Fibroblast of the aortic adventitia (primary cell): Measurements from ENCODE around the gene SLC4A1. TPM values are rescaled to one million over a fixed set of nuclear protein-coding genes. Genes with fewer than 3 reads are reported as not detected.

Experiments used
- DNase-seq: peaks from one replicate; pipeline ENCODE4 v3.0.0-alpha.2; 2010; ENCODE audit warnings: low read depth
- H3K4me3 ChIP-seq: 2 replicates; pipeline ENCODE4 v1.5.1; 2011; ENCODE audit warnings: low read depth, mild to moderate bottlenecking, control low read depth, low read length, moderate library complexity
- CTCF ChIP-seq: IDR thresholded peaks from 2 replicates; pipeline ENCODE4 v1.5.1; 2011; ENCODE audit warnings: mild to moderate bottlenecking, low read length, control low read depth, inconsistent platforms; ENCODE audit not compliant: insufficient read depth
- total RNA-seq: library from RNA; depleted of rRNA; stranded (reverse); fragments of >200 nt; gene quantifications from 2 replicates; pipeline ENCODE4 v1.2.3, GENCODE V29; 2012; ENCODE audit warnings: low replicate concordance

SLC4A1 gene
- total RNA-seq, 1 donor: not detected

DNA sequence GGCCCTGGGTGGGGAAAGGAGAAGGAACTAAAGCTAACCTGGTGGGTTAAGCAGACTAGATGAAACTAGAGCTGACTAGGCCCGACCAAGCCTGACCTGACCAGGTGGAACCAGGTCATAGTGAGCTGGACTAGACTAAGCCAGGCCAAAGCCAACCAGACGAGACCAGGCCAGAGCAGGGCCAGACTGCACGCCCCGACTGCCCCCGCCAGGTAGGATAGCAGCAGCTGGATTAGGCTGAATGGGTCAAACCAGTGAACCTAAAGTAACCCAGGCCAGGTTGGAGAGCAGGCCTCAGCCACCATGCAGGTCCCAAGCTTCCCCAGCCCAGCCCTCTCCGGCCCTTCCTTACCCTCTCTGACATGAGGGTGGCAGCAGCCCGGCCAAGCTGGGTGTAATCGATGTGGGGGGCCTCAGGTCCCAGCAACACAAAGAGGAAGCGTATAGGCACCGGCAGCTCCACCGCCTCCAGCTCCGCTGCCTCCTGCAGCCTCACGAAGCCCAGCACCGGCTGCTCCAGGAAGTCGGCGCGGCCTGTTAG is 9.1 kb downstream of the SLC4A1 start:
- H3K4me3 ChIP-seq: no peak overlapping the region
- no peak for TF ChIP-seq CTCF
- DNase-seq: no peak

- DNase-seq: no peak
- no peak overlapping the region for H3K4me3 ChIP-seq
- TF ChIP-seq CTCF: no peak
Observed at GRCh38 chr17:44257815-44258760, 9.8 kb downstream of the SLC4A1 start.

- no peak for DNase-seq
- H3K4me3 ChIP-seq: no peak overlapping the region
- TF ChIP-seq CTCF: no peak
Observed at GRCh38 chr17:44256671-44257070, 11.3 kb downstream of the SLC4A1 start.

GRCh38 chr17:44255915-44256314 is 12.0 kb downstream of the SLC4A1 start:
- TF ChIP-seq CTCF: no peak
- DNase-seq: no peak
- H3K4me3 ChIP-seq: no peak overlapping the region

DNA sequence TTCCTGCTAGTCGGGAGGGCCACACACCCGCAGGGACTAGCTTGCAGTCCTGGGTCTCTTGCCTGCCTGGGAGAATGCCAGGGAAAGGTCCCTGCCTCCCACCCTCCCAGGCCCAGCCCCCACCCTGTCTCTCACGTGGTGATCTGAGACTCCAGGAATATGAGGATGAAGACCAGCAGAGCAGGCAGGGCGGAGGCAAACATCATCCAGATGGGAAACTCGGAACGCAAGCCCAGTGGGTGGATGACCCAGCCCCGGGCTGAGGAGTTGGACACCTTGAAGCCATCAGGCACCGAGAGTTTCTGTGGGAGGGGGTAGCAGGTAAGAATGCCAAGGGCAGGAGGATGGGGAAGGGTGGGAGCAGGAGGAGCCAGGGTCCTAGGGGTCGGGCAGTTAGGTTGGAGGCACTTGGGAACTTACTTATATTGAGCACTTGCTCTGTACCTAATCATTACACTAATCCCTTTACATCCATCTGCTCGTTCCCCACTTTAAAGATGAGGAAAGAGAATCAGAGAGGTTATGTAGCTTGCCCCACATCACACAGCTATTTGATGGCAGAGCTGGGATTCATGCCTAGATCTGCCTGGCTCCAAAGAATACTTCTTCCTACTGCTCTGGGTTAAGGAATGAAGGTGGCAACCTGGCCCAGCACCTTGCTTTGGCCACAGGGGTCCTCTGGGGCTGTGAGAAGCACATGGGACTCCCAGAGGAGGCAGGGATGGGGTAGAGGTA is 13.4 kb downstream of the SLC4A1 start:
- H3K4me3 ChIP-seq: no peak overlapping the region
- no peak for DNase-seq
- TF ChIP-seq CTCF: no peak

DNA sequence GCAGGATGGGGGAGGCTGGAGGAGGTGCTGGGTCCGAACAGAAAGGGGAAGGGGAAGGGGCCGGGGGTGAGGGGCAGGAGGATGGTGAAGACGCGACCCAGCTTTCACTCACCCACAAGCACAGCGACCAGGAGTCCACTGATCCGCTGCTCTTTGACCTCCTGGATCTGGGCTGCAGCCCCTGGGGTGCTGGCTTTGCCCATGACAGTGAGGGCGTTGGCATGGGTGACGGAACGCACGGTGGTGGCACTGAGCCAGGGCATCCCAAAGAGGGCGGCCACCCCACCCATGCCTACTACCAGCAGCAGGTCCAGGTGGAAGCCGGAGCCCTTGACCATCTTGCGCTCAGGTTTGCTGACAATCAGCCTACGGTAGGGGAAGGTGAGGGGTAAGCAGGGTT is 14.9 kb downstream of the SLC4A1 start:
- TF ChIP-seq CTCF: no peak
- DNase-seq: no peak
- H3K4me3 ChIP-seq: no peak overlapping the region
